ENCODE measurements around the gene RNF157. TPM values are rescaled to one million over a fixed set of nuclear protein-coding genes. Genes with fewer than 3 reads are reported as not detected.
A peak's percentile ranks its signal among the peaks of the same experiment; 100 is the strongest.

RNF157 gene
- total and polyA plus RNA-seq, 2 of the 13 experiments (the other 11 are each of a cell fraction or from before 2014, with no cell fraction given) = 0.44 to 1.5 TPM

GRCh38 chr17:76240461-76241203 is at the start of gene RNF157 (continued):
- TF ChIP-seq ZNF407 (CRISPR knock-in tag; IDR thresholded peaks at IDR 0.05; ENCODE audit: not compliant biosample characterization) (peak; percentile 63), CSRNP2 (CRISPR knock-in tag; conservative IDR thresholded peaks at IDR 0.05; ENCODE audit: low read depth) (no peak), ZNF775 (CRISPR knock-in tag; IDR thresholded peaks at IDR 0.05; ENCODE audit: borderline replicate concordance) (no peak), ZNF430 (CRISPR knock-in tag; IDR thresholded peaks at IDR 0.05) (no peak; the same call in 1 of the 2 replicates), EZH2 (conservative IDR thresholded peaks at IDR 0.05; ENCODE audit: low read depth, low read length) (peak; percentile 100), ZNF3 (CRISPR knock-in tag; IDR thresholded peaks at IDR 0.05) (no peak), FOXC1 (CRISPR knock-in tag; IDR thresholded peaks at IDR 0.05; ENCODE audit: borderline replicate concordance) (no peak; the same call in 1 of the 2 replicates), KDM1A (CRISPR knock-in tag; IDR thresholded peaks at IDR 0.05) (no peak), POLR2AphosphoS5 (IDR thresholded peaks at IDR 0.05; ENCODE audit: low read depth, low read length) (no peak), ATM (IDR thresholded peaks at IDR 0.05; ENCODE audit: borderline replicate concordance) (no peak), ZNF629 (CRISPR knock-in tag; conservative IDR thresholded peaks at IDR 0.05) (no peak), ARHGAP35 (CRISPR knock-in tag; IDR thresholded peaks at IDR 0.05; ENCODE audit: borderline replicate concordance) (peak; percentile 56; the same call in 1 of the 2 replicates), MTF2 (CRISPR knock-in tag; IDR thresholded peaks at IDR 0.05; ENCODE audit: borderline replicate concordance) (peak; percentile 77; the same call in 1 of the 2 replicates), AGO1 (IDR thresholded peaks at IDR 0.05; ENCODE audit: low read depth, low read length, poor library complexity, severe bottlenecking) (no peak), CTCF (CRISPR knock-in tag; IDR thresholded peaks at IDR 0.05) (no peak), SNRNP70 (IDR thresholded peaks at IDR 0.05; ENCODE audit: low read depth, low read length) (no peak), ZNF331 (CRISPR knock-in tag; IDR thresholded peaks at IDR 0.05) (0 out of 2 replicates have a peak, but pooled peaks have one; percentile 25)
